Endometrial microvascular endothelial cells (primary cell): Measurements from ENCODE around the gene DOCK11. TPM values are rescaled to one million over a fixed set of nuclear protein-coding genes. Genes with fewer than 3 reads are reported as not detected.
"Not testable (repeated sequence)": the region's sequence is repeated elsewhere in the genome, so short reads cannot be mapped to it uniquely, and the experiment has no call there.

Experiments
- in situ Hi-C: cut with HindIII; loops from 2 replicates; pipeline ENCODE4 v1.10.0; 2017; ENCODE audit warnings: low sequenced_read_pairs, low pct_unique_long_range_greater_than_20kb; ENCODE audit errors: inconsistent ontology term
- total RNA-seq: library from RNA; depleted of rRNA; stranded (reverse); fragments of >200 nt; gene quantifications from one replicate; pipeline ENCODE4 v1.2.3, GENCODE V29; 2015; ENCODE audit errors: inconsistent ontology term

Gene DOCK11
- total RNA-seq, 1 donor from 2014 or later: 1.4 TPM

DNA sequence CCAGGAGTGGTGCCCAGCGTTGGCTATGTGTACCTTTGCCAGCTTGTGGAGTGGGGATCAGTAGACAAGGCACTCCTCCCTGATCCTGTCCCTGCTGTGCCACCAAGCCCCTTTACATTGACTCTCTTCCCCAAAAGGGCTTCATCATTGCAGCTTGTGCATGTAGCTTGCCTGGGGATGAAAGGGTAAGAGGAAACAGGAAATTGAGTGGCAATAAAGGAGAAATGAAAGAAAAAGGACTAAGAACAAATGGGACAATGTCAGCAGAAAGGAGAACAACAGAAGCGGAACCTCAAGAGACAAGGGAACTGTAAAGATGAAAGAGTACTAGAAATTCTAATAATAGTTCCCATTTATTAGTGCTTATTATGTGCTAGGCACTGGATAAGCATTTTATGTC is 223.1 kb downstream of the DOCK11 start:
- in situ Hi-C loops: no loop called here

DNA sequence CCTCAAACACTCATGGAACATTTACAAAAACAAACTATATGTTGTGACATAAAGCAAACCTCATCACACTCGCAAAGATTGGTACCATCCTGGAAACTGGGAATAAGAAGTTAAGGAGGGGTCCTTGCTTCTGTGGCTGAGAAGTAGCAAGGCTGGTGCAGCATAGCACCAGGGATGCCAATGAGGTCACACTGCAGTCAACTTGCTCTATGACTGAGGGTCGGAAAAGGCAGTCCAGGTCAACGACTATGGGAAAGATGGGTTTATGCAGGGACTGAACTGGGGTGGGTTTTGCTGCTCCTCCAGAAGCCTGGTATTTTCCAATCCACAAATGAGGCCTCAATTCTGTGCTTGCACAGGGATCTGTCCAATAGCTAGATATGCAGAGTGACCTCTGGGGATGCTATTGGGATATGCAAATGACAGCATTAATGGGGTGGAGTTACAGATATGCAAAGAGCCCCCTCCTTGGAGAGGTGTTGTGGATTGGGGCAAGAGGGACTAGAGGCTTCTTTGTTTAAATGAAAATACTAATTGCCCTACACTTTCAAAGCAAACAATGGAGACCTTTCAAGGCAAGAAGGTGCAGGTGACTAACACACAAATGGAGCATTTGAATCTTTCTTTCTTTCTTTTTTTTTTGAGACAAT is 224.6 kb downstream of the DOCK11 start:
- in situ Hi-C loops: no loop called here

GRCh38 chrX:118723376-118723775 is 227.8 kb downstream of the DOCK11 start:
- in situ Hi-C loops: no loop called here

DNA sequence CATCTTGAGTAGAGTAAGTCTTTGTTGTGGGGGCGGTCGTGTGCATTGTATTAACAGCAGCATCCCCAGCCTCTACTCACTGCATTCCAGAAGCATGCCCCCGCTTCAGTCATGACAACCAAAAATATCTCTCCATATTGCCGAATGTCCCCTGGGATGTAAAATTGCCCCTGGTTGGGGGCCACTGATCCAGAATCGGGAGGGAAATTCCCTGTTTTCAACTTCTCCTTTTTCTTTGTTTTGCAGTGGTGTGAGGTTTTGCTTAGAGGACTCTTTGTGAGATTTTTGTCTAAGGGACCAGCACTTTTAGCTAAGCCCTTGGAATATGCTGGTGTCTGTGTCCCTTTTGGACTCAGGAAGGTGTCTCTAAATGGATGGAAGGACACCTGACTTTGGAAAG is 228.8 kb downstream of the DOCK11 start:
- in situ Hi-C loops: no loop called here

- in situ Hi-C loops: no loop called here
These were observed 229.2 kb downstream of the DOCK11 start for GRCh38 chrX:118724775-118725174.

- in situ Hi-C loops: no loop called here
These were observed 230.8 kb downstream of the DOCK11 start for GRCh38 chrX:118726396-118726795.

DNA sequence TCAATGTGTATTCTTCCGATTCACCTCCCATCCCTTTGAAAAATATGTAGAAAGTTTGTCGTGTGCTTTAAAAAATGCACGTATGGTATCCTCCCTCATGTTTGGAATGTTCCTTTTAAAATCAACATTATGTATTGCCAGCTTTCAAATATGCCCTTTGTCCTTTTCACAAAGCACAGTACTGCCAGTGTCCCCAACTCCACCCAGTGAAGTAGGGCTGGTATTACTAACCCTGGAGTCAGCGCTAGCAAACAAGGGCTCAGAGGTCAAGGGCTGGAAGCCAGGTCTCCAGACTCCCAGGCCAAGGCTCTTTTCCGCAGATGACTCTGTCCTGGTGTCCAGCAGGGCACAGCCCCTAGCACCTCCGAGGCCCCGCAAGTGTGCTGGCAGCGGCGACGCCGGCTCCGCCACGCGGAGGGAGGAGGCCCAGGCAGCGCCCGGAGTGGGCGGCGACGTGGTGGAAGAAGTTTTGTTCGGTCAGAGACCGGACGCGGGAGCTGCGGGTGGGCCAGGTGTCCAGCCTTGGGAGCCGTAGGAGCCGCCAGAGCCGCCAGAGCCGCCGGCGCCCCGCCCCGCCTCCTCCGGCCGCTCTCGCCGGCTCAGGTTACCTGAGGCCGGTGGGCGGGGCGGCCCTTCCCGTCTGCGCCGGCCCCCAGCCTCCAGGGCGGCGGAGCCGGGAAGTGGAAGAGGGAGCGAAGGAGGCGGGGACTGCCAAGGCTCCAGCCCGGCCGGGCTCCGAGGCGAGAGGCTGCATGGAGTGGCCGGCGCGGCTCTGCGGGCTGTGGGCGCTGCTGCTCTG is 231.5 kb downstream of the DOCK11 start, which contains the start of gene IL13RA1:
Gene IL13RA1 (plus strand): TSS at position 720 of the 799 bp plus-strand sequence. CDS start 33 bp downstream, at position 753.
- in situ Hi-C loops: no loop called here

- in situ Hi-C loops: no loop called here
These were observed 232.2 kb downstream of the DOCK11 start for GRCh38 chrX:118727686-118728339.

- in situ Hi-C loops: no loop called here
These were observed 233.5 kb downstream of the DOCK11 start for GRCh38 chrX:118729042-118729652.

DNA sequence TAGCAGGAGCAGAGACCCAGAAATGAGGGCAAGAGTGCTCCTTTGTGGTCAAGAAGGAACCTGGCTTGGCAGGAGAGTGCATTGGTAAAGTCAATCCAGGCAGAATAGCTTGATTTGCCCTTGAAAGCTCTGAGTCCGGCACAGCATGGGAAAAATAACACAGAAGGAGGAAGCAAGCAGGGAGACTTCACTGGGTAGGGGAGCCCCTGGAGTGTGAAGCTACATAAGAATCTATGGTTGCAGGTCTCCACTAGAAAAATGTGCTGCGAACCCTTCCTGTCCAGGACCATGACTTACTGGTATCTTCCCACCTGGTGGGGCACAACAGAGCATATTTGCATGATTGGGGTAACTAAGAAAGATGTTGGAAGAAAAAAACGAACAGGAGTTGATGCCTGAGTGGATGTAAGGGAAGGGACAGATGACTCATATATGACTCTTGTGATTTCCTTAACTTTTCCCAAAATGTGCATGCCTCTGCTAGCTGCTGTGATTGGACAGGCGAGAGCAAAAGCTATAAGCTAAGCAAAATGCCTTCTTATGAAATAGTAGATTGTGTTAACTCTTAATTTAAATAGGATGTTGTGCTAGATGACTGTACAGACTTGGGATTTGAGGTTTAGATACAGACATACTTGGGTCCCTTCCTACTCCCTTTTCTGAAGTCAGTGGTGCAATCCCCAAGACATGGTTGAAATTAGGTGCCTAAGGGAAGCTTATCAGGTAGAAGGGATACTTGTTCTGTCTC is 235.1 kb downstream of the DOCK11 start:
- in situ Hi-C loops: no loop called here

DNA sequence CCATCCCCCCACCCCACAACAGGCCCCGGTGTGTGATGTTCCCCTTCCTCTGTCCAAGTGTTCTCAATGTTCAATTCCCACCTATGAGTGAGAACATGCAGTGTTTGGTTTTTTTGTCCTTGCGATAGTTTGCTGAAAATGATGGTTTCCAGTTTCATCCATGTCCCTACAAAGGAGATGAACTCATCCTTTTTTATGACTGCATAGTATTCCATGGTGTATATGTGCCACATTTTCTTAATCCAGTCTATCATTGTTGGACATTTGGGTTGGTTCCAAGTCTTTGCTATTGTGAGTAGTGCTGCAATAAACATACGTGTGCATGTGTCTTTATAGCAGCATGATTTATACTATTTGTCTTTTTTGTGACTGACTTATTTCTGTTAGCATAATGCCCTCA is 236.9 kb downstream of the DOCK11 start:
- in situ Hi-C loops: not testable (repeated sequence)

DNA sequence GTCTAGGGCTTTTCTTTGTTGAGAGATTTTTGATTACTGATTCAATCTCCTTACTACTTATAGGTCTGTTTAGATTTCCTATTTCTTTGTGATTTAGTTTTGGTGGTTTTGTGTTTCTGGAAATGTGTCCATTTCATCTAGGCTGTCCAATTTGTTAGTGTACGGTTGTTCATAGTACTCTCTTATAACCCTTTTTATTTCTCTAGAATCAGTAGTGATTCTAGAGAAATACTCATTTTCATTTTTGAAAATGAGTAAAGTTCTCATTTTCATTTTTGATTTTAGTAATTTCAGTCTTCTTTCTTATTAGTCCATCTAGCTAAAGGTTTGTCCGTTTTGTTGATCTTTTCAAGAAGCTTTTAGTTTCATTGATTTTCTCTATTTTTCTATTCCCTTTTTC is 239.3 kb downstream of the DOCK11 start:
- in situ Hi-C loops: no loop called here

Other genes starting within 250 kb of the DOCK11 start
- gene WDR44, start 149.7 kb upstream of the DOCK11 start, total RNA-seq: 10.4 TPM
- 64.4 TPM for gene IL13RA1, start 231.8 kb downstream of the DOCK11 start, total RNA-seq